Pancreas (tissue), 10 donors: ENCODE results near the gene RGS11. TPM values are rescaled to one million over a fixed set of nuclear protein-coding genes. Genes with fewer than 3 reads are reported as not detected.
"Not testable (repeated sequence)": the region's sequence is repeated elsewhere in the genome, so short reads cannot be mapped to it uniquely, and the experiment has no call there.

ENCODE experiments used
- ATAC-seq, 4 donors: fragments of 200-7000 bp; cut with Tn5 transposase; one replicate each; pipeline versions ENCODE4 v1.8.0 to v1.9.1; 2020; ENCODE audit warnings: mild to moderate bottlenecking in 4 of 4, moderate library complexity in 4 of 4
- DNase-seq, 6 donors: peaks; one replicate each; pipeline ENCODE4 v3.0.0-alpha.2; 2020
- FAIRE-seq: peaks from 2 replicates; lab custom pipeline; 2012; peaks lifted over from hg19 to GRCh38; lab: Jason Lieb, UNC
- H3K27ac ChIP-seq, 4 donors: fragments of 200-600 bp; sonication (generic); 1 replicate in 3 of 4; 2 replicates in 1 of 4; pipeline versions ENCODE4 v1.5.0 to v1.8.0; 2020
- H3K27me3 ChIP-seq, 4 donors: fragments of 200-600 bp; one replicate each; pipeline ENCODE4 v1.8.0; 2021
- H3K36me3 ChIP-seq, 3 donors: fragments of 200-600 bp; sonication (generic) in 1 of 3; one replicate each; pipeline versions ENCODE4 v1.5.0 to v1.8.0; 2020 to 2021
- H3K4me1 ChIP-seq, 3 donors: fragments of 200-600 bp; one replicate each; pipeline ENCODE4 v1.8.0; 2021
- H3K4me3 ChIP-seq, 4 donors: fragments of 200-600 bp; sonication (generic) in 2 of 4; one replicate each; pipeline versions ENCODE4 v1.5.0 to v1.8.0; 2020 to 2021
- H3K9me3 ChIP-seq, 4 donors: fragments of 200-600 bp; one replicate each; pipeline ENCODE4 v1.8.0; 2021
- WGBS, 2 donors: extraction: QIAGEN DNeasy Blood & Tissue Kit; methylation state at CpG; one replicate each; pipeline ENCODE4 v1.1.7; 2013; 5-methylcytosine and 5-hydroxymethylcytosine counted together
- intact Hi-C, 3 donors: fragments of 100-400 bp; cut with DNase I; formaldehyde crosslinking; loops; one replicate each; pipeline versions ENCODE4 v1.11.1 to v1.14.2; 2022
- polyA plus RNA-seq, 2 donors: library from polyadenylated mRNA; stranded (reverse); fragments of 200-250 nt; gene quantifications; one replicate each; pipeline ENCODE4 v1.2.3, GENCODE V29; 2013
- total RNA-seq, 6 donors: library from RNA; stranded (reverse); fragmentation: NEBNext Ultra II Directional in 4 of 6; extraction: Animal tissue kit (Norgen Biotek cat#: 25700) in 4 of 6; gene quantifications; one replicate each; pipeline versions ENCODE4 v1.2.1 to v1.2.4, GENCODE V29; 2021 to 2023
- TF ChIP-seq, protein P1 (sequence below), 4 donors: fragments of 200-600 bp; sonication (generic) in 3 of 4; IDR thresholded peaks; one replicate each; pipeline versions ENCODE4 v1.5.0 to v1.8.0; 2021; ENCODE audit warnings: antibody characterized with exemption in 4 of 4
- donor health status: healthy with polysubstance abuse.
- donor health status: DM: no; HTN: no; CAD: no; lungs with moderate emphysema.
- donor health status: DM: no; HTN: no; CAD: no.
- donor health status: control.
- donor health status: control.
- donor health status: Bipolar disorder and iron deficiency.
- donor health status: DM: yes; HTN: yes; CAD: no.
- donor health status: DM: no; HTN: no; CAD: no.
- donor health status: DM: no; HTN: no; CAD: no.
- donor health status: DM: yes; HTN: yes; CAD: no.

The RGS11 gene
- total and polyA plus RNA-seq, 8 donors: 4.5 to 47.2 (median 8.1) TPM

DNA sequence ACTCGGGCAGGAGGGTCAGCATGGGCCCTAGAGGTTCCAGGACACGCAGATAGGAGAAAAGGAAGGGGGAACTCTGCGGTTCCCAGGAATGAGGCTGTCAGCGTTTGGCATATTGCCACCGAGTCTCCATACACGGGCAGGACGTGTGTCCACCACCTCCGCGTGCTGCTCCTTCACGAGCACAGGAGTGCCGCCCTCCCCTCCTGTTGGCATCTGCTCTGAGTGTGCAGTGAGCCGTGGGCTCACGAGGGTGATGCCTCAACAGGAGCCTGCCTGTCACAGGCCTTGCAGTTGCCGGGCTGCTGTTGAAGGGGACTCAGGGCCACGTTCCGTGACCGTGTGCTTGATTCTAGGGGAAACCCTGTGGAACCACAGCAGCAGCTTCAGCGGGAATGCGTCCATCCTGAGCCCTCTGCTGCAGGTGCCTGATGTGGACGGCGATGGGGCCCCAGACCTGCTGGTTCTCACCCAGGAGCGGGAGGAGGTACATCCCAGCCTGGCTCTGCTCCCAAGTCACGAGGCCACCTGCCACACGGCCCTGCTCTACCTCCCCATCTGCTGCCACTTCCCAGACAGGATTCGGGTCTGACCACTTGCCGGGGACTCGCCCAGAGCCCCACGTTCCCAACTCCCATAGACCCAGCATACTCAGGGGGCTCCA, 14.6 kb downstream of the RGS11 start:
- ATAC-seq: peak; percentile 67 to 92 (median 80)
- WGBS, 2 donors: 43 to 49% methylated on average over 27 to 28 of the region's 28 CpGs
- Histone ChIP-seq H3K27ac (no peak overlapping the region), H3K9me3 (no peaks in the 10 kb centered on the region), H3K4me1 (peaks cover 0 to 7% (median 0%) of the 10 kb centered on the region in 3 donors), H3K4me3 (no peak overlapping the region), H3K36me3 (peaks cover 0 to 51% (median 13%) of the 10 kb centered on the region in 3 donors), H3K27me3 (no peaks in the 10 kb centered on the region)
- intact Hi-C loops: no loop called here
- FAIRE-seq: no peak
- TF ChIP-seq, protein P1, sequence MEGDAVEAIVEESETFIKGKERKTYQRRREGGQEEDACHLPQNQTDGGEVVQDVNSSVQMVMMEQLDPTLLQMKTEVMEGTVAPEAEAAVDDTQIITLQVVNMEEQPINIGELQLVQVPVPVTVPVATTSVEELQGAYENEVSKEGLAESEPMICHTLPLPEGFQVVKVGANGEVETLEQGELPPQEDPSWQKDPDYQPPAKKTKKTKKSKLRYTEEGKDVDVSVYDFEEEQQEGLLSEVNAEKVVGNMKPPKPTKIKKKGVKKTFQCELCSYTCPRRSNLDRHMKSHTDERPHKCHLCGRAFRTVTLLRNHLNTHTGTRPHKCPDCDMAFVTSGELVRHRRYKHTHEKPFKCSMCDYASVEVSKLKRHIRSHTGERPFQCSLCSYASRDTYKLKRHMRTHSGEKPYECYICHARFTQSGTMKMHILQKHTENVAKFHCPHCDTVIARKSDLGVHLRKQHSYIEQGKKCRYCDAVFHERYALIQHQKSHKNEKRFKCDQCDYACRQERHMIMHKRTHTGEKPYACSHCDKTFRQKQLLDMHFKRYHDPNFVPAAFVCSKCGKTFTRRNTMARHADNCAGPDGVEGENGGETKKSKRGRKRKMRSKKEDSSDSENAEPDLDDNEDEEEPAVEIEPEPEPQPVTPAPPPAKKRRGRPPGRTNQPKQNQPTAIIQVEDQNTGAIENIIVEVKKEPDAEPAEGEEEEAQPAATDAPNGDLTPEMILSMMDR (IDR thresholded peaks at IDR 0.05): no peak
- peak; percentile 58 to 86 (median 80) for DNase-seq

DNA sequence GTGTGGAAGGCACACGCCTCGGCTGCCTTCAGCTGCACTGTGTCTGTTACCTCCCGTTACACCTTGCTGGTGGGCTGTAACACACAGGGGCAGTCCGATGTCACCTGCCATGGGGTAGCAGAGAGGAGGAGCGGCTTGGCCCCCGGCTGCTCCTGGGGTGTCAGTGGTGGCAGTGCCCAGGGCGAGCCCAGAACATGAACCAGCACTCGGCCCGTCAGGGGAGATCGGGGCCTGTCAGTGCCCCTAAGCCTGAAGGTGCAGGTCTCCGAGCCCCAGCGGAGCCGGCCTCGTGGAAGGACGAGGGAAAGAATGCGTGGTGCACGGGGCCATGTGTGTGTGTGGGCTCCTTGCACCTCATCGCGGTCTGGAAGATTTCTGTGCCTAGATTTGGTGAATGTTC, 15.4 kb downstream of the RGS11 start:
- no peak for ATAC-seq
- no peak overlapping the region for H3K4me3 ChIP-seq
- no peaks in the 10 kb centered on the region for H3K27me3 ChIP-seq
- H3K4me1 ChIP-seq: peaks cover 0 to 7% (median 0%) of the 10 kb centered on the region in 3 donors
- WGBS, 2 donors: 96 to 97% methylated on average over 19 of the region's 19 CpGs
- DNase-seq: no peak
- TF ChIP-seq, protein P1 (IDR thresholded peaks at IDR 0.05): no peak
- no peaks in the 10 kb centered on the region for H3K9me3 ChIP-seq
- intact Hi-C loops: no loop called here
- peaks cover 0 to 53% (median 13%) of the 10 kb centered on the region in 3 donors for H3K36me3 ChIP-seq
- H3K27ac ChIP-seq: no peak overlapping the region
- FAIRE-seq: no peak

DNA sequence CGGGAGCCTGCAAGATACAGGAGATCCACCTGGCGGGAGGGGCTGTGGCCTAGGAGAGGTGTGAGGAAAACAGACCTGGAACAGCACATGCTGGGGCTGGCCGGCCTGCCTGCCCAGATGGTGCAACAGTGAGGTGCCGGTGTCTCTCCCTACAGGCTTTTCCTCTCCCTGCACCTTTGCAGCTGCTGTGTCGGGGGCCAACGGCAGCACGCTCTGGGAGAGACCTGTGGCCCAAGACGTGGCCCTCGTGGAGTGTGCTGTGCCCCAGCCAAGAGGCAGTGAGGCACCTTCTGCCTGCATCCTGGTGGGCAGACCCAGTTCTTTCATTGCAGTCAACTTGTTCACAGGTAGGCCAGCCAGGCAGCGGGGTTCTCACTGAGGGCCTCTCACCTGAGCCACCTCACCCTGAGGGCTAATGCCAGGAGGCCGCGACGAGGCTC, 15.9 kb downstream of the RGS11 start:
- H3K27me3 ChIP-seq: no peaks in the 10 kb centered on the region
- DNase-seq (peak in 1 of 6 donors; percentile 67), ATAC-seq (no peak), FAIRE-seq (no peak)
- 89 to 92% methylated on average over 13 of the region's 13 CpGs for WGBS, 2 donors
- peaks cover 0 to 55% (median 13%) of the 10 kb centered on the region in 3 donors for H3K36me3 ChIP-seq
- peaks cover 0 to 7% (median 0%) of the 10 kb centered on the region in 3 donors for H3K4me1 ChIP-seq
- H3K9me3 ChIP-seq: no peaks in the 10 kb centered on the region
- intact Hi-C loops: no loop called here
- TF ChIP-seq, protein P1 (IDR thresholded peaks at IDR 0.05): no peak
- no peak overlapping the region for H3K27ac ChIP-seq
- H3K4me3 ChIP-seq: no peak overlapping the region

DNA sequence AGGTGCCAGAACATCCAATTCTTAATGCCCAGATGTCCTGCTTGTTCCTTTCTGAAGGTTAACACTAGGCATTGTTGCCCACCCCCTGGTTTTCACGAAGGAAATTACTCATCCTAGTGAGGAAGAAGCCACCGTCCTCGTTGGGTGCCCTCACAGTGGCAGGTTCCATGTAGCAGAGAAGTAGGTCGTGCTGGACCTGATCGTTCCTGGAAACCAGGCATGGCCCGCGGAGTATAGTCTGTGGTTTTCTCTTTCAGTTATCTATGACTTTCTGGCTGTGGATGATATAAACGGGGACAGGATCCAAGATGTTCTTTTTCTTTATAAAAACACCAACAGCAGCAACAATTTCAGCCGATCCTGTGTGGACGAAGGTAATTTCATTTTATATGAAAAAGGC, 16.5 kb downstream of the RGS11 start:
- intact Hi-C loops: no loop called here
- ATAC-seq: no peak
- DNase-seq: no peak
- Histone ChIP-seq H3K9me3 (no peaks in the 10 kb centered on the region), H3K27me3 (no peaks in the 10 kb centered on the region), H3K4me1 (peaks cover 0 to 7% (median 0%) of the 10 kb centered on the region in 3 donors), H3K27ac (no peak overlapping the region), H3K36me3 (peaks cover 0 to 51% (median 13%) of the 10 kb centered on the region in 3 donors), H3K4me3 (no peak overlapping the region)
- 89% methylated on average over 10 of the region's 10 CpGs for WGBS, 2 donors
- FAIRE-seq: no peak
- TF ChIP-seq, protein P1 (IDR thresholded peaks at IDR 0.05): no peak

DNA sequence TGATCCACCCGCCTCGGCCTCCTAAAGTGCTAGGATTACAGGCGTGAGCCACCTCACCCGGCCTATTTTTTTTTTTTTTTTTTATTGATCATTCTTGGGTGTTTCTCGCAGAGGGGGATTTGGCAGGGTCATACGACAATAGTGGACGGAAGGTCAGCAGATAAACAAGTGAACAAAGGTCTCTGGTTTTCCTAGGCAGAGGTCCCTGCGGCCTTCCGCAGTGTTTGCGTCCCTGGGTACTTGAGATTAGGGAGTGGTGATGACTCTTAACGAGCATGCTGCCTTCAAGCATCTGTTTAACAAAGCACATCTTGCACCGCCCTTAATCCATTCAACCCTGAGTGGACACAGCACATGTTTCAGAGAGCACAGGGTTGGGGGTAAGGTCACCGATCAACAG, 17.7 kb downstream of the RGS11 start:
- H3K27me3 ChIP-seq, ATAC-seq, FAIRE-seq, H3K4me3 ChIP-seq, H3K4me1 ChIP-seq, intact Hi-C loops, H3K9me3 ChIP-seq, H3K27ac ChIP-seq, DNase-seq: not testable (repeated sequence)
- WGBS, 2 donors: 60 to 76% methylated on average over 7 to 11 of the region's 13 CpGs
- peaks cover 0 to 39% (median 6%) of the 10 kb centered on the region in 3 donors for H3K36me3 ChIP-seq
